ENCODE measurements around the gene GALNTL6.

- TF ChIP-seq POLR2A (IDR thresholded peaks at IDR 0.05): no peak
- no peak for TF ChIP-seq CTCF (IDR thresholded peaks at IDR 0.05)
These were observed 1169.0 kb downstream of the GALNTL6 start for GRCh38 chr4:172982151-172982590.

Data from lower leg skin (tissue), 3 donors.